ENCODE data around the gene DSE.

Gene DSE

DNA sequence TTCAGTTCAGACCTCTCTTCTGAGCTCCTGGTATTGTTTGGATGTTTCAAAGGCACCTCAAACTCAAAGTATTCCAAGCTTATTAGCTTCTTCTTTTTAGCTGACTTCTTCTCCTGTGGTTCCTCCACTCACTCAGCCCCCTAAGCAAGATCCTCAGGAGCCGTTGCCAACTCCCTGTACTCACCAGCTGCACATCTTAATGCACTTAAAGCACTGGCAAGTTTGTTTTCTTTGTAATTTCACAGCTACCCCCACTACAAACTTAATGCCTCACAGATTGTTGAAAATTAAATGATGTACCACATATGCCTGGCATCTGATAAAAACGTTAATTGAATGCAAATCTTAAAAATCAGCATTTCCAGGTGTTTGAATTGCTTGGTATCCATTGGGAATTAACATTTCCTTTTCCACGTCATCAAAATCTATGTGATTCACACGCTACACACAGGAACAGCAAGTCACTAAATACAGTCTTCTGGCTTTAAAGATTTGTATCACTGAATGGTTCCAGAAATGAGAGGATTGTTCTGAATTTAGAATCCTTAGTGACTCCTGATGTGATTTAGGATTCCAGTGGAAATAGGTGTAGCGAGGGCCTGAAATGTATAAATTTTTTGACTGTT lies 114.9 kb downstream of the DSE start:
- DNase-seq, result no peak

DNA sequence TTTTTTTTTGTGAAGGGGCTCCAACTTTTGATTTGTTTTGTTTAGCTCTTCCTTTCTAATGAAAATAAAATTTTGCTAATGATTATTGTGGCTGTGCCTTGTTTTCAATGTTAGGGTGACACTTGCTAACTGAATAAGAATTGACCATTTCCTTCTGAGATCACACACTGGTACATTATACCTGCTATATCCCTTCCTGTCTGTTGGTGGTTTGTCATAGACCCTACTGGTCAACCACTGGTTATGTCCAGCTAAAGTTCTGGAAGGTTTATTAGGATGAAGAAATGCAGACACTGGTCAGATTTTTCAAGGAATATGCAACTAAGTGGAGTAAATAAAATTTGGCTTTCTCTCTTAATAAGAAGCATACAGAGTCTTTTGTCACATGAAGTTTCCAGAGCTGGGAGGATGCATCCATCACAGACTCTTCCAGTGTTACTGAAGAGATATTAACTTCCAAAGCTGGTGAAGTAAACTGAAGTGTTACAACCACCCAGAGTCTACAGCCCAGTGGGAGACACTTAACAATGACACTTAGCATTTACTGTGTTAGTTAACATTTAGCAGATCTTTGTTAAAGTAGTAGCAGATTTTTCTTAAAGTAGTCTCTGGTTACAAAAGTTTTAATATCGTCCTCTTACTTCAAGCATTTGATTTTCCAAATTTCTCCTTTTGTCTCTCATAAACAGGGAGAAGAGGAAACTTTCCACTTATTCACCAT lies 121.0 kb downstream of the DSE start:
- DNase-seq, result no peak

DNA sequence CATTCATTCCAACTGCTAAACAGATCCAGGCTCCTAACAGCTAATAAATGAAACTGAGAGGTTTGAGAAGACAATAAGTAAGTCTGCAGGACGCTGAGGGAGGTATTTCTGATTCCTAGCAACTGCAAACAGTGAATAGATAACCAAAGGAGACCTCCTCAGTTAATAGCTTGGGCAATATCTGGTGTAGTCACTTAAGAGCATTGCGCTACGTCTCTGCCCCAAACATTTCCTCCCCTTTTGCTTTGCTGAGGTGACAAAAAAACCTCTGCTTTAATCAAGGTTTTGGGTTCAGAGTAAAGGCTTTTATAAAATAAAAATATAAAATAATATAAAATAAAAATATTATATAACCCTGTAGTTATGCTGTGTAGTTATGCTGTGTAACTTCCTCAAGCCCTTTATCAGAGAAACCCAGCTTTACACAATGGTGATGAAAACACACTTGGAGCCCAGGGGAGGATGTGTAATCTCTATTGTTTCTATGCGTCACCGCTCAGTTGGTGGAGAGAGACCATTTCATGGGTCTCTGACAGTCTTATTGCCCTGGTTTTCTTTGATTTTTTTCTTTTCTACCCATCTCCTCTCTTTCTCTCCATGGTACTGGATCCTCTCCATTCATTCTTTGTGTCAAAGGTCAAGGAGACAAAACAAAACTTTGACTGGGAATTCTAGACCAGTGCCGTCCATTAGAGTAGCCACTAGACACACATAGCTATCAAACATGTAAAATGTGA lies 121.8 kb downstream of the DSE start:
- DNase-seq, result peak; percentile 50 to 74

Measured in inflammatory macrophage treated with lipopolysaccharide for 1 hour (primary cell).